Lower leg skin (tissue), 3 donors: ENCODE measurements around the gene HOXA7.

Source experiments
- POLR2A ChIP-seq, 2 donors: fragments of 450-650 bp; IDR thresholded peaks; one replicate each; pipeline ENCODE4 v1.6.1; 2016 to 2017; ENCODE audit warnings: antibody characterized with exemption in 2 of 2, mild to moderate bottlenecking in 1 of 2, moderate library complexity in 1 of 2
- TF ChIP-seq, protein P1 (sequence below), 3 donors: fragments of 450-650 bp; IDR thresholded peaks; one replicate each; pipeline ENCODE4 v1.5.1; 2016; ENCODE audit warnings: antibody characterized with exemption in 3 of 3, mild to moderate bottlenecking in 3 of 3, moderate library complexity in 2 of 3

DNA sequence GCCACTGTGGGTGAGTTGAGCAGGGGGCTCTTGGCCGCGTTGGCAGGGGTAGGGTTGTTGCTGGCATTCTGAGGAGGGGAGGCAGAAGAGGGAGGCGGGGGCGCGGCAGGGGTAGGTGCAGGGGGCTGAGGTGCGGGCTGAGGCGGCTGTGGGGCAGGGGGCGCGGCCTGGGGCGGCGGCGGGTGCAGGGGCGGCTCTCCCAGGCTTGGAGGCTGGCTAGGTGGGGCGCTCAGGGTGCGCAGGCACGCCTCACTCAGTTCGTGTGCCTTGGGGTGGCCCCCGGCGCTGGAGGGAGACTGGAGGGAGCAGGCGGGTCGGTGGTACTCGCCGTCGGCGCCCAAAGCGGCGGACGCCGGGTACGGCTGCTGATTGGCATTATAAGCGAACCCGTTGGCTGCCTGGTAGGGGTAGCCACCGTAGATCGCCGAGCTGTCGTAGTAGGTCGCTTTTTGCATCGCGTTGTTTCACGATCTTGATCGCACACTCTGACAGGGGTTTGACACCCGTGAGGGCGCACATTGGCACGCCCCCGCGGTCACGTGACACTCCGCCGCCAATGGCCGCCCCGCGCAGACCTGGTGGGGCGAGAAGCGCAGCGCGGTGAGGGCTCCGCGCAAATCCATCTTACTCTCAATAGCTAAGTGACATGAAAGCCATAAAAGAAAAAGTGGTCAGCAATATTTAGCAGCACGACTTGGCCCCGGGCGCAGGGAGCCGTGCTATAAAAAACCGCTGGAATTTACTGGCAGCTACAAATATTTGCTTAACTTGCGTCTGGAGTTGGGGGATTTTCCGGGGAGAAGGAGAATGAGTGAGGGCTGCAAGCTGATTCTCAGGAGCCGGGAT lies 46.1 kb downstream of the HOXA7 start:
- TF ChIP-seq POLR2A (IDR thresholded peaks at IDR 0.05), result no peak
- TF ChIP-seq, protein P1, sequence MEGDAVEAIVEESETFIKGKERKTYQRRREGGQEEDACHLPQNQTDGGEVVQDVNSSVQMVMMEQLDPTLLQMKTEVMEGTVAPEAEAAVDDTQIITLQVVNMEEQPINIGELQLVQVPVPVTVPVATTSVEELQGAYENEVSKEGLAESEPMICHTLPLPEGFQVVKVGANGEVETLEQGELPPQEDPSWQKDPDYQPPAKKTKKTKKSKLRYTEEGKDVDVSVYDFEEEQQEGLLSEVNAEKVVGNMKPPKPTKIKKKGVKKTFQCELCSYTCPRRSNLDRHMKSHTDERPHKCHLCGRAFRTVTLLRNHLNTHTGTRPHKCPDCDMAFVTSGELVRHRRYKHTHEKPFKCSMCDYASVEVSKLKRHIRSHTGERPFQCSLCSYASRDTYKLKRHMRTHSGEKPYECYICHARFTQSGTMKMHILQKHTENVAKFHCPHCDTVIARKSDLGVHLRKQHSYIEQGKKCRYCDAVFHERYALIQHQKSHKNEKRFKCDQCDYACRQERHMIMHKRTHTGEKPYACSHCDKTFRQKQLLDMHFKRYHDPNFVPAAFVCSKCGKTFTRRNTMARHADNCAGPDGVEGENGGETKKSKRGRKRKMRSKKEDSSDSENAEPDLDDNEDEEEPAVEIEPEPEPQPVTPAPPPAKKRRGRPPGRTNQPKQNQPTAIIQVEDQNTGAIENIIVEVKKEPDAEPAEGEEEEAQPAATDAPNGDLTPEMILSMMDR (IDR thresholded peaks at IDR 0.05), result no peak
